HCT116 (cell line): ENCODE data around the gene AGTR1. TPM values are rescaled to one million over a fixed set of nuclear protein-coding genes. Genes with fewer than 3 reads are reported as not detected.

ENCODE experiments used
- ATAC-seq: fragments of 200-7000 bp; cut with Tn5 transposase; 2 replicates; pipeline ENCODE4 v1.9.1; 2020; ENCODE audit warnings: mild to moderate bottlenecking, moderate library complexity
- BruUV-seq: library from RNA; stranded (reverse); fragments of 400-500 nt; replicated peaks from 2 replicates; lab custom pipeline; 2021; lab: Mats Ljungman, UMichigan
- CTCF ChIA-PET: fragments of 300-600 bp; sonication (Branson Sonifier 250); formaldehyde crosslinking; loops from one replicate; lab custom pipeline; 2021; ENCODE audit warnings: antibody characterized with exemption; lab: Charles Lee
- POLR2A ChIA-PET: fragments of 300-600, 350-600 bp; sonication (Branson Sonifier 250); formaldehyde crosslinking; loops from one replicate; lab custom pipeline; 2021; ENCODE audit warnings: antibody characterized with exemption; lab: Charles Lee
- RAD21 ChIA-PET, 2 experiments: fragments of 300-600 bp; sonication (Branson Sonifier 250); formaldehyde crosslinking; loops; one replicate each; lab custom pipeline; 2023; ENCODE audit warnings: low total read pairs in 2 of 2; ENCODE audit not compliant: uncharacterized antibody in 2 of 2, unreplicated experiment in 2 of 2, low non-redundant PET in 1 of 2; lab: Charles Lee
- DNase-seq: peaks from one replicate; pipeline ENCODE4 v3.0.0-alpha.2; 2010; ENCODE audit warnings: low read depth, low spot score
- H2AFZ ChIP-seq: fragments of 200-600 bp; shearing (Covaris generic), sonication (generic); 2 replicates; pipeline ENCODE4 v1.6.1; 2017; ENCODE audit warnings: low read depth, mixed run types, mixed read lengths, antibody characterized with exemption, low read length; ENCODE audit not compliant: poor library complexity, severe bottlenecking
- H3K27ac ChIP-seq: 2 replicates; pipeline ENCODE4 v1.5.1; 2012; ENCODE audit warnings: low read depth, low read length
- H3K27me3 ChIP-seq: fragments of 200-600 bp; sonication (generic); 2 replicates; pipeline ENCODE4 v1.6.1; 2016; ENCODE audit warnings: mixed run types, low read length, mixed read lengths; ENCODE audit not compliant: insufficient read depth
- H3K36me3 ChIP-seq, 2 experiments: fragments of 200-500 bp in 1 of 2; fragments of 200-600 bp in 1 of 2; sonication (Bioruptor generic) in 1 of 2; sonication (generic) in 1 of 2; 2 replicates each; pipeline versions ENCODE4 v1.5.1 to v1.6.1; 2014 to 2016; ENCODE audit warnings: low read length in 2 of 2, inconsistent platforms in 1 of 2, mixed read lengths in 1 of 2, mixed run types in 1 of 2; ENCODE audit not compliant: insufficient read depth in 2 of 2, control insufficient read depth in 1 of 2
- H3K4me1 ChIP-seq, 2 experiments: fragments of 200-600 bp in 1 of 2; sonication (generic) in 1 of 2; 2 replicates each; pipeline versions ENCODE4 v1.5.1 to v1.6.1; 2012 to 2017; ENCODE audit warnings: low read length in 2 of 2, inconsistent platforms in 1 of 2, mild to moderate bottlenecking in 1 of 2, mixed read lengths in 1 of 2, mixed run types in 1 of 2, moderate library complexity in 1 of 2; ENCODE audit not compliant: insufficient read depth in 2 of 2, control insufficient read depth in 1 of 2
- H3K4me2 ChIP-seq: fragments of 200-600 bp; sonication (generic); 2 replicates; pipeline ENCODE4 v1.6.1; 2017; ENCODE audit warnings: mixed run types, low read length, mixed read lengths
- H3K4me3 ChIP-seq, 2 experiments: fragments of 200-600 bp in 1 of 2; sonication (generic) in 1 of 2; replicated peaks in 1 of 2; 2 replicates each; pipeline ENCODE4 v1.5.1; 2011 to 2016; ENCODE audit warnings: low read length in 2 of 2, control low read depth in 1 of 2, low read depth in 1 of 2, mild to moderate bottlenecking in 1 of 2, mixed read lengths in 1 of 2, mixed run types in 1 of 2
- H3K79me2 ChIP-seq: fragments of 200-600 bp; sonication (generic); 2 replicates; pipeline ENCODE4 v1.6.1; 2017; ENCODE audit warnings: mild to moderate bottlenecking, mixed run types, low read length, moderate library complexity, mixed read lengths; ENCODE audit not compliant: insufficient read depth
- H3K9ac ChIP-seq: fragments of 200-600 bp; sonication (generic); 2 replicates; pipeline ENCODE4 v1.6.1; 2016; ENCODE audit warnings: low read length, mixed read lengths
- H3K9me2 ChIP-seq: fragments of 200-600 bp; sonication (generic), shearing (Covaris generic); 2 replicates; pipeline ENCODE4 v1.6.1; 2017; ENCODE audit warnings: mixed run types, mild to moderate bottlenecking, moderate library complexity; ENCODE audit not compliant: insufficient read depth
- H3K9me3 ChIP-seq, 2 experiments: fragments of 200-500 bp in 1 of 2; fragments of 200-600 bp in 1 of 2; sonication (Bioruptor generic) in 1 of 2; sonication (generic) in 1 of 2; 2 replicates each; pipeline ENCODE4 v1.6.1; 2014 to 2017; ENCODE audit warnings: low read length in 2 of 2, mixed read lengths in 2 of 2, inconsistent platforms in 1 of 2, low read depth in 1 of 2, mild to moderate bottlenecking in 1 of 2, mixed run types in 1 of 2, moderate library complexity in 1 of 2; ENCODE audit not compliant: control insufficient read depth in 1 of 2, insufficient read depth in 1 of 2
- H4K20me1 ChIP-seq: fragments of 200-600 bp; sonication (generic), shearing (Covaris generic); 2 replicates; pipeline ENCODE4 v1.6.1; 2017; ENCODE audit warnings: mixed run types, mild to moderate bottlenecking, moderate library complexity; ENCODE audit not compliant: insufficient read depth
- CBX3 ChIP-seq: IDR thresholded peaks from 2 replicates; pipeline ENCODE4 v1.6.1; 2012; ENCODE audit warnings: low read depth
- CEBPB ChIP-seq: IDR thresholded peaks from 2 replicates; pipeline ENCODE4 v1.6.1; 2012; ENCODE audit warnings: low read depth
- EGR1 ChIP-seq: IDR thresholded peaks from 2 replicates; pipeline ENCODE4 v1.6.1; 2012; ENCODE audit warnings: low read depth
- ELF1 ChIP-seq: IDR thresholded peaks from 2 replicates; pipeline ENCODE4 v1.6.1; 2012; ENCODE audit warnings: low read depth, borderline replicate concordance
- EZH2 ChIP-seq: fragments of 200-600 bp; sonication (generic); IDR thresholded peaks from 2 replicates; pipeline ENCODE4 v1.6.1; 2017; ENCODE audit warnings: antibody characterized with exemption, mixed run types
- EZH2phosphoT487 ChIP-seq: fragments of 200-600 bp; IDR thresholded peaks from 2 replicates; pipeline ENCODE4 v1.6.1; 2018; ENCODE audit warnings: antibody characterized with exemption, borderline replicate concordance
- SIN3A ChIP-seq: IDR thresholded peaks from 2 replicates; pipeline ENCODE4 v1.6.1; 2012; ENCODE audit warnings: low read depth
- SP1 ChIP-seq: IDR thresholded peaks from 2 replicates; pipeline ENCODE4 v1.6.1; 2012; ENCODE audit warnings: low read depth
- SRF ChIP-seq: IDR thresholded peaks from 2 replicates; pipeline ENCODE4 v1.6.1; 2012; ENCODE audit warnings: low read depth
- YY1 ChIP-seq: IDR thresholded peaks from 2 replicates; pipeline ENCODE4 v1.6.1; 2011; ENCODE audit warnings: low read length, low read depth, moderate library complexity, mild to moderate bottlenecking; ENCODE audit not compliant: insufficient replicate concordance; ENCODE audit errors: extremely low read depth
- ZNF274 ChIP-seq: fragments of 200-500 bp; sonication (Bioruptor generic); IDR thresholded peaks from 2 replicates; pipeline ENCODE4 v1.6.1; 2014; ENCODE audit warnings: mild to moderate bottlenecking, low read depth, low read length, inconsistent platforms
- intact Hi-C: fragments of 100-400 bp; cut with micrococcal nuclease; formaldehyde crosslinking; loops from 2 replicates; pipeline ENCODE4 v1.10.0; 2022
- total RNA-seq: library from RNA; stranded (reverse); gene quantifications from one replicate; pipeline ENCODE4 v1.2.1, GENCODE V29; 2021; ENCODE audit not compliant: unreplicated experiment
- TF ChIP-seq, protein P1 (sequence below): IDR thresholded peaks from 2 replicates; pipeline ENCODE4 v1.6.1; 2012
- TF ChIP-seq, protein P2 (sequence below): IDR thresholded peaks from 2 replicates; pipeline ENCODE4 v1.6.1; 2011; ENCODE audit warnings: mild to moderate bottlenecking, low read length, moderate library complexity; ENCODE audit not compliant: insufficient replicate concordance; ENCODE audit errors: extremely low read depth
- TF ChIP-seq, protein P3 (sequence below), 3 experiments: fragments of 200-600 bp in 1 of 3; sonication (generic) in 1 of 3; IDR thresholded peaks in 2 of 3; conservative IDR thresholded peaks in 1 of 3; 2 replicates each; pipeline ENCODE4 v1.5.1; 2012 to 2017; ENCODE audit warnings: low read depth in 2 of 3, low read length in 2 of 3, antibody characterized with exemption in 1 of 3, borderline replicate concordance in 1 of 3, control low read depth in 1 of 3, mild to moderate bottlenecking in 1 of 3, mixed read lengths in 1 of 3, mixed run types in 1 of 3, moderate library complexity in 1 of 3; ENCODE audit not compliant: insufficient read depth in 1 of 3

Gene AGTR1
- total RNA-seq, 1 experiment from 2014 or later = not detected

DNA sequence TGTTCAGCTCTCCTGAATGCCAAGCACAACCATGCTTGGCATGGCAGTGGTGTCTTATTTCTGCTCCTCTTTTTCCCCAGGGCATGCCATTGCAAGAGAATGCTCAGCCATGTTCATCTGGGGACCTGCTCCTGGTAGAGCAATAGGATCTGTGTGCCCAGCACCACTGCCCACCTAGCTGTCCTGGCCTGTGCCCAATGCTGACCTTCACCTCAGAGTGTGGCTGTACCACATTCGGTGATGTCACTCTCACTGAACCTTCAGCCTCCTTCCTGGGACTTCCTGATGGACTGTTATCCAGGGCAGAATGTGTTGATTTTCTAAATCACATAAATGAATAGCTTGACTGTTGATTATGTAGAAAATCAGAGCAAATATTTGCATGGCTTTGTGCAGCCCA lies 42.0 kb downstream of the AGTR1 start:
- no peaks in the 10 kb centered on the region for H3K36me3 ChIP-seq
- H3K9me3 ChIP-seq = no peaks in the 10 kb centered on the region
- H3K4me2 ChIP-seq = no peak overlapping the region
- no TSS peak for BruUV-seq
- ATAC-seq (no peak), DNase-seq (no peak)
- H3K27ac ChIP-seq = no peak overlapping the region
- no peak overlapping the region for H3K9ac ChIP-seq
- POLR2A ChIA-PET = no interaction called here
- H3K79me2 ChIP-seq = no peaks in the 10 kb centered on the region
- TF ChIP-seq EZH2phosphoT487 = no peak
- TF ChIP-seq, protein P1, sequence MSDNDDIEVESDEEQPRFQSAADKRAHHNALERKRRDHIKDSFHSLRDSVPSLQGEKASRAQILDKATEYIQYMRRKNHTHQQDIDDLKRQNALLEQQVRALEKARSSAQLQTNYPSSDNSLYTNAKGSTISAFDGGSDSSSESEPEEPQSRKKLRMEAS = no peak
- TF ChIP-seq EGR1 = no peak
- TF ChIP-seq SIN3A = no peak
- TF ChIP-seq CBX3 = no peak
- H3K4me3 ChIP-seq = no peak overlapping the region
- no peaks in the 10 kb centered on the region for H3K4me1 ChIP-seq
- H3K27me3 ChIP-seq = no peaks in the 10 kb centered on the region
- H2AFZ ChIP-seq = no peak overlapping the region
- CTCF ChIA-PET = no interaction called here
- intact Hi-C loops = no loop called here
- H3K9me2 ChIP-seq = no peaks in the 10 kb centered on the region
- RAD21 ChIA-PET = no interaction called here
- no peaks in the 10 kb centered on the region for H4K20me1 ChIP-seq

DNA sequence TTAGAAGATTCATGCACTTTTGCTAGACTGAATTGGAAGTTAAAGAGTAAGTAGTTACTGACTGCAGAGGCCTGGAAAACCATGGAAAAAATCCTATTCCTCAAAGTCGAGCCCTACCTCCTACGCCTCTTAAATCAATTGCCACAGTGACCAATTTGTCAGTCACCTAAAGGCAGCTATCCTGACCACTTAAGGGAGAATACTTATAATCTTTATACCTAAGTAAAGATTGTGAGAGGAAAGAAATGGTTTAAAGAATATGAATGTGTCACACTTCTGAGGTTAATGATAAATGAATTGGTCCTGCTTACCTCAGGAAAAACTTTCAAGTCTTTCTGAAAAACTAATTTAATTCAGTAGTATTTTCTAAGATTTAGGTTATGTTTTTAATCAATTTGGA lies 42.6 kb downstream of the AGTR1 start:
- no peaks in the 10 kb centered on the region for H3K4me1 ChIP-seq
- no peaks in the 10 kb centered on the region for H3K9me3 ChIP-seq
- CTCF ChIA-PET = no interaction called here
- no peak for DNase-seq
- RAD21 ChIA-PET = no interaction called here
- H2AFZ ChIP-seq = no peak overlapping the region
- H3K79me2 ChIP-seq = no peaks in the 10 kb centered on the region
- BruUV-seq = no TSS peak
- no peaks in the 10 kb centered on the region for H3K36me3 ChIP-seq
- H3K27ac ChIP-seq = no peak overlapping the region
- no peak overlapping the region for H3K9ac ChIP-seq
- H4K20me1 ChIP-seq = no peaks in the 10 kb centered on the region
- H3K9me2 ChIP-seq = no peaks in the 10 kb centered on the region
- H3K4me3 ChIP-seq = no peak overlapping the region
- intact Hi-C loops = no loop called here
- no peak overlapping the region for H3K4me2 ChIP-seq
- no peaks in the 10 kb centered on the region for H3K27me3 ChIP-seq
- ATAC-seq = no peak
- POLR2A ChIA-PET = no interaction called here
- TF ChIP-seq EGR1 (no peak), EZH2 (no peak), CEBPB (no peak), SP1 (no peak), YY1 (no peak), CBX3 (no peak), SRF (no peak), SIN3A (no peak), ELF1 (no peak), ZNF274 (no peak), EZH2phosphoT487 (no peak)
- TF ChIP-seq, protein P2, sequence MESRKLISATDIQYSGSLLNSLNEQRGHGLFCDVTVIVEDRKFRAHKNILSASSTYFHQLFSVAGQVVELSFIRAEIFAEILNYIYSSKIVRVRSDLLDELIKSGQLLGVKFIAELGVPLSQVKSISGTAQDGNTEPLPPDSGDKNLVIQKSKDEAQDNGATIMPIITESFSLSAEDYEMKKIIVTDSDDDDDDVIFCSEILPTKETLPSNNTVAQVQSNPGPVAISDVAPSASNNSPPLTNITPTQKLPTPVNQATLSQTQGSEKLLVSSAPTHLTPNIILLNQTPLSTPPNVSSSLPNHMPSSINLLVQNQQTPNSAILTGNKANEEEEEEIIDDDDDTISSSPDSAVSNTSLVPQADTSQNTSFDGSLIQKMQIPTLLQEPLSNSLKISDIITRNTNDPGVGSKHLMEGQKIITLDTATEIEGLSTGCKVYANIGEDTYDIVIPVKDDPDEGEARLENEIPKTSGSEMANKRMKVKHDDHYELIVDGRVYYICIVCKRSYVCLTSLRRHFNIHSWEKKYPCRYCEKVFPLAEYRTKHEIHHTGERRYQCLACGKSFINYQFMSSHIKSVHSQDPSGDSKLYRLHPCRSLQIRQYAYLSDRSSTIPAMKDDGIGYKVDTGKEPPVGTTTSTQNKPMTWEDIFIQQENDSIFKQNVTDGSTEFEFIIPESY = no peak
- TF ChIP-seq, protein P1 = no peak
- TF ChIP-seq, protein P3, sequence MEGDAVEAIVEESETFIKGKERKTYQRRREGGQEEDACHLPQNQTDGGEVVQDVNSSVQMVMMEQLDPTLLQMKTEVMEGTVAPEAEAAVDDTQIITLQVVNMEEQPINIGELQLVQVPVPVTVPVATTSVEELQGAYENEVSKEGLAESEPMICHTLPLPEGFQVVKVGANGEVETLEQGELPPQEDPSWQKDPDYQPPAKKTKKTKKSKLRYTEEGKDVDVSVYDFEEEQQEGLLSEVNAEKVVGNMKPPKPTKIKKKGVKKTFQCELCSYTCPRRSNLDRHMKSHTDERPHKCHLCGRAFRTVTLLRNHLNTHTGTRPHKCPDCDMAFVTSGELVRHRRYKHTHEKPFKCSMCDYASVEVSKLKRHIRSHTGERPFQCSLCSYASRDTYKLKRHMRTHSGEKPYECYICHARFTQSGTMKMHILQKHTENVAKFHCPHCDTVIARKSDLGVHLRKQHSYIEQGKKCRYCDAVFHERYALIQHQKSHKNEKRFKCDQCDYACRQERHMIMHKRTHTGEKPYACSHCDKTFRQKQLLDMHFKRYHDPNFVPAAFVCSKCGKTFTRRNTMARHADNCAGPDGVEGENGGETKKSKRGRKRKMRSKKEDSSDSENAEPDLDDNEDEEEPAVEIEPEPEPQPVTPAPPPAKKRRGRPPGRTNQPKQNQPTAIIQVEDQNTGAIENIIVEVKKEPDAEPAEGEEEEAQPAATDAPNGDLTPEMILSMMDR (IDR thresholded peaks at IDR 0.05 in 2 of 3, conservative IDR thresholded peaks at IDR 0.05 in 1 of 3; ENCODE audit: borderline replicate concordance in 1 of 3, insufficient read depth in 1 of 3, low read depth in 2 of 3, low read length in 2 of 3) = no peak
